Activated CD8-positive, alpha-beta T cell treated with anti-CD3 and anti-CD28 coated beads for 36 hours (primary cell): ENCODE measurements around the gene DLX2. TPM values are rescaled to one million over a fixed set of nuclear protein-coding genes. Genes with fewer than 3 reads are reported as not detected.
"Not testable (repeated sequence)": the region's sequence is repeated elsewhere in the genome, so short reads cannot be mapped to it uniquely, and the experiment has no call there.

ENCODE experiments used
- ATAC-seq: fragments of 200-7000 bp; cut with Tn5 transposase; one replicate; pipeline ENCODE4 v1.10.0; 2021; ENCODE audit warnings: mild to moderate bottlenecking, moderate library complexity
- CTCF ChIA-PET: fragments of 350-600 bp; sonication (Branson Sonifier 250); formaldehyde crosslinking; loops from one replicate; lab custom pipeline; 2021; ENCODE audit warnings: antibody characterized with exemption; lab: Charles Lee
- POLR2A ChIA-PET: fragments of 350-600 bp; sonication (Branson Sonifier 250); formaldehyde crosslinking; loops from one replicate; lab custom pipeline; 2021; ENCODE audit warnings: antibody characterized with exemption; lab: Charles Lee
- DNase-seq: peaks from one replicate; pipeline ENCODE4 v3.0.0-alpha.2; 2020
- H3K27ac Mint-ChIP-seq: one replicate; pipeline ENCODE4 v1.8.0; 2021; ENCODE audit warnings: mild to moderate bottlenecking, mixed read lengths
- H3K27me3 Mint-ChIP-seq: one replicate; pipeline ENCODE4 v1.8.0; 2021; ENCODE audit warnings: mixed read lengths
- H3K36me3 Mint-ChIP-seq: one replicate; pipeline ENCODE4 v1.8.0; 2021; ENCODE audit warnings: low read depth, mixed read lengths
- H3K4me1 Mint-ChIP-seq: one replicate; pipeline ENCODE4 v1.8.0; 2021; ENCODE audit warnings: low read depth, mixed read lengths
- H3K4me3 Mint-ChIP-seq: one replicate; pipeline ENCODE4 v1.8.0; 2021; ENCODE audit warnings: mild to moderate bottlenecking, moderate library complexity, mixed read lengths
- H3K9me3 Mint-ChIP-seq: one replicate; pipeline ENCODE4 v1.8.0; 2021; ENCODE audit warnings: mixed read lengths
- CTCF ChIP-seq: fragments of 200-600 bp; IDR thresholded peaks from one replicate; pipeline ENCODE4 v1.8.0; 2022; ENCODE audit warnings: antibody characterized with exemption, mild to moderate bottlenecking
- intact Hi-C: fragments of 100-400 bp; cut with micrococcal nuclease; formaldehyde crosslinking; loops from one replicate; pipeline ENCODE4 v1.10.0; 2022
- total RNA-seq, 2 experiments: library from RNA; stranded (reverse); gene quantifications; one replicate each; pipeline ENCODE4 v1.2.3, GENCODE V29; 2021

Gene DLX2
- not detected for total RNA-seq

GRCh38 chr2:172102391-172103359 is at the start of gene DLX2:
DLX2 (minus strand) TSS chr2:172102900; CDS start chr2:172102538, 362 bp downstream.
- Mint-ChIP-seq H3K4me1 (peaks cover 45% of the 10 kb centered on the region), H3K9me3 (no peaks in the 10 kb centered on the region), H3K27ac (no peak within 1 kb of the TSS), H3K4me3 (peak within 1 kb of the TSS; percentile 76), H3K27me3 (peaks cover 69% of the 10 kb centered on the region), H3K36me3 (no peaks in the 10 kb centered on the region)
- intact Hi-C loops = loop anchor here (2.0 to 10.0 kb wide), 4 partner anchors 18 to 508 kb away; partner anchors contain the start of genes DLX1 and HAT1
- ATAC-seq (peak; percentile 43), DNase-seq (peak; percentile 88)
- ChIA-PET POLR2A (interaction anchor here (0.6 to 2.2 kb wide), 4 partner anchors 21 to 360 kb away, joined by 3 to 15 read pairs (median 3); no protein-coding TSS in a partner anchor), CTCF (interaction anchor here (0.8 to 6.1 kb wide), 23 partner anchors 11 to 529 kb away, joined by 3 to 32 read pairs (median 4); partner anchors contain the start of genes DLX1 and HAT1)
- TF ChIP-seq CTCF = no peak

DNA sequence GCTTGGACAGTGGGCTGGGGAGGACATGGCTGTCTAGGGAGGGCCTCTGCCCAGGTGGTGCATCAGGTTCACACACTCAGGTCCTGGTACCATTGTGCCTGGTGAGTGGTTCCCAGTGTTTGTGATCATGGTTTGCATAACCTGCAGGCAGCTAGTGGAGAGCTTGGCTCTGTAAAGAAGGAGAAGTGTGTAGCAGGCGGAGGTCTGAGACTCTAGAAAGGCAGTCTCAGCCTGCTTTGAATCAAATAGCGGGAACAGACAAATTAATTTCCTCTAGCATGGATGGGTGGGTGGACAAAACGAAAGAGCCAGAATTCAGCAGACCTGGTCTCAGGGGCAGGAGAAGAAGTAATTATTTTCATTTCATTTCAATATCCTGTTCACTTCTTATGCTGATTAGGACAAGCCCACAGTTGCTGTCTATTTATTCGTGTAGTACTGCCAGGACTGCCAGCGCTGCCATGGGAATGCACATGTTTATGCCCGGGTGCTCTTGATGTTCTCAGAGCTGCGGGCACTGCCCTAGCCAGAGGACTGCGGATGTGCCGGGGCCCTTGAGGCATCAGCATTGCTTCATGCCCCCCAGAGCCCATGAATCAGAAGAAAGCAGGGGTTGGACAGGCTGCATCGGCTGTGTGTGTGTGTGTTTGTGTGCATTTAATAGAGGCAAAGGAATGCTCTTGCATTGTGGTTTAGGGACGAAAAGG is 45.4 kb upstream of the DLX2 start:
- no peak for ATAC-seq
- POLR2A ChIA-PET = no interaction called here
- no peak for TF ChIP-seq CTCF
- intact Hi-C loops = no loop called here
- Mint-ChIP-seq H3K4me3 (no peak overlapping the region), H3K27ac (no peak overlapping the region), H3K27me3 (peaks cover 10% of the 10 kb centered on the region), H3K4me1 (peaks cover 6% of the 10 kb centered on the region), H3K9me3 (no peaks in the 10 kb centered on the region), H3K36me3 (no peaks in the 10 kb centered on the region)
- no peak for DNase-seq
- CTCF ChIA-PET = interaction anchor here (1.3 kb wide), 1 partner anchor 8 kb away, joined by 3 read pairs; no protein-coding TSS in a partner anchor

DNA sequence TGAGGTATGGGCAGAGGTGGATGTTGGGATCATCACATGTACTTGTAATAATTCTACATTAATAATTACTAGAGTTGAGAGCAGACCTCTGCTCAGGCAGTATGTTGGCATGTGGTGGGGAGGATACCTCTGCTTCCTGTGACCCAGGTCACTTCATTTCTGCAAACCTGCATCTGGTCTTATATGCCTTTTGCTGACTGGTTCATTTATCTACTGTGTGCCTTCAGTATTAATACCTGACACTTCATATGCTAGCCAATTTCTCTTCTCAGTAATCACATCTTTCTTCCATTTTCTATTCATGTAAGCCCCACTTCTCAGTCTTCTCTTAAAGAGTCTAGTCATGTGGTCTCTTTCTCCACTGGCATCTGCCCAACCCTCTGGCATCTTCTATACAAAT is 41.1 kb upstream of the DLX2 start:
- ChIA-PET POLR2A (no interaction called here), CTCF (interaction anchor here (1.0 kb wide), 1 partner anchor 17 kb away, joined by 5 read pairs; no protein-coding TSS in a partner anchor)
- TF ChIP-seq CTCF = no peak
- H3K4me3 Mint-ChIP-seq = no peak overlapping the region
- no peak overlapping the region for H3K27ac Mint-ChIP-seq
- H3K4me1 Mint-ChIP-seq = peaks cover 5% of the 10 kb centered on the region
- peaks cover 6% of the 10 kb centered on the region for H3K27me3 Mint-ChIP-seq
- H3K36me3 Mint-ChIP-seq = no peaks in the 10 kb centered on the region
- no peaks in the 10 kb centered on the region for H3K9me3 Mint-ChIP-seq
- intact Hi-C loops = no loop called here
- DNase-seq (no peak), ATAC-seq (no peak)

DNA sequence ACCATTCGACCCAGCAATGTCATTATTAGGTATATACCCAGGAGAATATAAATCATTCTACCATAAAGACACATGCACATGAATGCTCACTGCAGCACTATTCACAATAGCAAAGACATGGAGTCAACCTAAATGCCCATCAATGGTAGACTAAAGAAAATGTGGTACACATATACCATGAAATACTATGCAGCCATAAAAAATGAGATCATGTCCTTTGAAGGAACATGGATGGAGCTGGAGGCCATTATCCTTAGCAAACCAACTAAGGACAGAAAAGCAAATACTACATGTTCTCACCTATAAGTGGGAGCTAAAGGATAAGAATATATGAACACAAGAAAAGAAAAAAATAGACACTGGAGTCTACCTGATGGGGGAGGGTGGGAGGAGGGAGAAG is 36.0 kb upstream of the DLX2 start:
- H3K36me3 Mint-ChIP-seq = not testable (repeated sequence)

DNA sequence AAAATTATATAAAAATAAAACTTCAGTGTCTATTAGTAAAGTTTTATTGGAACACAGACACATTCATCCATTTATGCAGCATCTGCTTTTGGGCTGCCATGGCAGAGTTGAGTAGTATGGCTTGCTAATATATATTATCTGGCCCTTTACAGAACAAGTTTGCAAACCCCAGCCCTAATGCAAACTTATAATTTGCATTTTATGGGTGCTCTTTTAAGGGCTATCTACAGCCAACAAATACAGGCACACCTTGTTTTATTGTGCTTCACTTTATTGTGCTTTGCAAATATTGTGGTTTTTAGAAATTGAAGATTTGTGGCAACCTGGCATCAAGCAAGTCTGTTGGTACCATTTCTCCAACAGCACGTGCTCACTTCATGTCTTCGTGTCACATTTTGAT is 35.2 kb upstream of the DLX2 start:
- Mint-ChIP-seq H3K27ac (no peak overlapping the region), H3K4me3 (no peak overlapping the region), H3K27me3 (peaks cover 3% of the 10 kb centered on the region), H3K9me3 (no peaks in the 10 kb centered on the region), H3K4me1 (no peaks in the 10 kb centered on the region), H3K36me3 (no peaks in the 10 kb centered on the region)
- intact Hi-C loops = no loop called here
- CTCF ChIA-PET = interaction anchor here (2.0 kb wide), 1 partner anchor 10 kb away, joined by 11 read pairs; no protein-coding TSS in a partner anchor
- ATAC-seq (no peak), DNase-seq (no peak)
- TF ChIP-seq CTCF = no peak
- POLR2A ChIA-PET = no interaction called here

More for the DNA sequence above, 36.0 kb upstream of the DLX2 start:
- CTCF ChIA-PET = interaction anchor here (0.9 kb wide), 1 partner anchor 11 kb away, joined by 3 read pairs; no protein-coding TSS in a partner anchor
- H3K4me3 Mint-ChIP-seq, H3K9me3 Mint-ChIP-seq, H3K27ac Mint-ChIP-seq, H3K27me3 Mint-ChIP-seq, intact Hi-C loops, ATAC-seq, POLR2A ChIA-PET, H3K4me1 Mint-ChIP-seq, DNase-seq: not testable (repeated sequence)
